Measurements from ENCODE around the gene MCTS1.
A peak's percentile ranks its signal among the peaks of the same experiment; 100 is the strongest.
"Not testable (repeated sequence)": the region's sequence is repeated elsewhere in the genome, so short reads cannot be mapped to it uniquely, and the experiment has no call there.

MCTS1 gene

DNA sequence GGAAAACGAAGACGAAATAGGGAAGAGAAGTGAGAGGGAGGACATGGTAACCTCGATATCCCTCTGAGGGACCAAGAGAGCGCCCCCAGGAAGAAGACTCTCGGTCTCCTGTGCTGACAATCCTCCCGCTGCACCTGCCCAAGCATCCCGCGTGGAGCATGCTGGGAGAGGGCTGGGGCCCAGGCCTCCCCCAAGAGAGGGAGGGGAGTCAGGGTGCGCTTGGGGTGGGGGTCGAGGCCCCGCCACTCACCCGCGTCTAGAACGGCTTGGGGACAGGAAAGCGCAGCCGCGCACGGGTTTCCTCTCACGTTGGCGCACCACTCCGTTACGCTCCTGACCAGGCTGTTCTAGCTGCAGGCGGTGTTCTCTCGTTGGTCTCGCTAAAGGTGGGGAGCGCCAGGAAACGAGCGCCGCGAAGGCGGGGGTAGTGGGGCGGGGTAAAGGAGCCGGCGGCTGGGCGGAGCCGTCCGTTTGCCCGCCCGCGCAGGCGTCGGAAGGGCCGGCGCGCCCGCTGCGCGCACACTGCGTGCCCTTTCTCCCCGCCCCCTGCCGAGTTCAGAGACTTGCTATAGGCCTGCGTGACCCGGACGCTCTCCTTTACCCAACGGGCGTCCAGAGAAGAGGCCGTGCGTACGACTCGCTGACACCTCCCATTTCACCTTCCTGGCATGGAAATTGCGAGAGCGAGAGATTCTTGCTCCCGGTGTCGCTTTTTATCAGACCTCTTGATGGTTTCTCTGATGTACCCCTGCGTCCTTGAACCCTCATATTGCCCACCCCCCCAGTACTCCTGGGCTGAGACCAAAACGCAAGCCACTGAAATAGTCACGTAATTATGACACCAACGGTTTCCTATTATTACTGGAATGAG lies 26.0 kb downstream of the MCTS1 start, which contains the start of gene C1GALT1C1:
Gene C1GALT1C1, minus strand, starts transcription at position 388 of the 871 bp plus-strand sequence. CDS start 2,888 bp downstream, outside the sequence.
- peak; percentile 91 for DNase-seq

GRCh38 chrX:120638619-120639018 lies 34.7 kb downstream of the MCTS1 start:
- DNase-seq, result no peak

- DNase-seq, result no peak
Measured at GRCh38 chrX:120642871-120643270, 39.0 kb downstream of the MCTS1 start.

DNA sequence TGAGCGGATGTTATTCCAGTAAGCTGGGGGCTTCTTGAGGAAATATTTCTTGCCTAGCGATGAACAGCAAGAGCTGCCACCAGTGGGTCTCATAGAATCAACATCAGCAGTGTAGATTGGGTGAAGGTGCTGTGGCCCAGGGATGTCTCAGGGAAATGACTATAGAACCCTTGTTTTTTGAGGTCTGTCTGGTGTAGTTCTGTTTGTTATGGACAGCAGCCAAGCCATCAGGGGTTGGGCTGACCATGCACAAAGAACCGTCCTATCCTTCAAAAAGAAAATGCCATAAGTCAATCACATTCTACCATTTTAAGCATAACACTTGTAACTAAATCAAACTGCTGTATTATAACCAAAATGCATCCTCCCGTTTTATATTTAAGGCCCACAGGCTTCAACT lies 43.2 kb downstream of the MCTS1 start:
- no peak for DNase-seq

DNA sequence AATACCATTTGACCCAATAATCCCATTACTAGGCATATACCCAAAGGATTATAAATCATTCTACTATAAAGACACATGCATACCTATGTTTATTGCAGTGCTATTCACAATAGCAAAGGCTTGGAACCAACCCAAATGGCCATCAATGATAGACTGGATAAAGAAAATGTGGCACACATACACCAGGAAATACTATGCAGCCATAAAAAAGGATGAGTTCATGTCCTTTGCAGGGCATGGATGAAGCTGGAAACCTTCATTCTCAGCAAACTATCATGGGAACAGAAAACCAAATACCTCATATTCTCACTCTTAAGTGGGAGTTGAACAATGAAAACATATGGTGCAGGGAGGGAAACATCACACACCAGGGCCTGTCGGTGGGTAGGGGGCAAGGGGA lies 48.4 kb downstream of the MCTS1 start:
- not testable (repeated sequence) for DNase-seq

GRCh38 chrX:120653000-120653399 lies 49.1 kb downstream of the MCTS1 start:
- no peak for DNase-seq

GRCh38 chrX:120660637-120661036 lies 56.7 kb downstream of the MCTS1 start:
- no peak for DNase-seq

Measured in activated naive CD4-positive, alpha-beta T cell treated with anti-CD3 and anti-CD28 coated beads, Interleukin-2, amount 50 U/mL, for 16 hours (primary cell).